ENCODE measurements around the gene PSG4.
"Not testable (repeated sequence)": the region's sequence is repeated elsewhere in the genome, so short reads cannot be mapped to it uniquely, and the experiment has no call there.

The PSG4 gene

DNA sequence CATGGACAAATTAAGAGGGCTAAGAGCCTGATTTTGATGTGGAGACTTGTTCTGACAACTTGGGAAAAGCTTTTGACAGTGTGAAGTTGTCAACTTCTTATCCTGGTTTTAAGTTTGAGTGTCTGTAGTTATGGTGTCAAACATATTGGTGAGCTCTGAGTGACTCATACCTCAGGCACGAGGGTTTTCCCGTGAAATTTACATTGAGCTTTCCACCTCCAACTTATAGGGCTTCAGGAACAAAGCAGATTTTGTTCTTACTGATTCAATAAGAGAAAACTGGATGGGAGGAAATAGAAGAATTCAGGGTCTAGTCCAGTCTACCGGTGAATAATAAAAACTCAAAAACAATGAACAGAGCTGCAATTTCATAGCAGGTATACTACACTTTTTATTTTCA, 30.2 kb upstream of the PSG4 start:
- not testable (repeated sequence) for H2AFZ ChIP-seq (ENCODE audit: insufficient read depth, low read length, poor library complexity); H2BK5ac ChIP-seq (ENCODE audit: low read depth, low read length, poor library complexity); H4K8ac ChIP-seq (ENCODE audit: low read depth, low read length); H3K4ac ChIP-seq (ENCODE audit: low read depth, low read length); H3K79me2 ChIP-seq (ENCODE audit: control insufficient read depth, insufficient read depth, low read length, poor library complexity); H4K91ac ChIP-seq (ENCODE audit: low read depth, low read length); H3K9ac ChIP-seq (ENCODE audit: low read length); H3K4me1 ChIP-seq (ENCODE audit: control insufficient read depth in 1 of 2, insufficient read depth in 2 of 2, low read length in 2 of 2); H3K4me2 ChIP-seq (ENCODE audit: low read length); H2BK120ac ChIP-seq (ENCODE audit: insufficient read depth, low read length, poor library complexity); H3K23ac ChIP-seq (ENCODE audit: low read length); H4K12ac ChIP-seq (ENCODE audit: low read depth, low read length); H3K27me3 ChIP-seq (ENCODE audit: insufficient read depth, low read length); H3K9me3 ChIP-seq (ENCODE audit: insufficient read depth, low read depth, low read length); H2AK5ac ChIP-seq (ENCODE audit: low read length); H3K4me3 ChIP-seq (ENCODE audit: low read depth, low read length); H3K14ac ChIP-seq (ENCODE audit: low read length); H3K27ac ChIP-seq (ENCODE audit: low read depth, low read length); H2BK12ac ChIP-seq (ENCODE audit: low read length); H3K18ac ChIP-seq (ENCODE audit: low read length); H3K79me1 ChIP-seq (ENCODE audit: low read length); H3K36me3 ChIP-seq (ENCODE audit: control insufficient read depth in 1 of 2, insufficient read depth in 2 of 2, low read length in 2 of 2)
- no CpG with 5 or more reads among the region's 3 CpGs for WGBS (ENCODE audit: extremely low coverage, insufficient coverage, insufficient read length)
- peak in 1 of 2 donors; percentile 51 for DNase-seq

DNA sequence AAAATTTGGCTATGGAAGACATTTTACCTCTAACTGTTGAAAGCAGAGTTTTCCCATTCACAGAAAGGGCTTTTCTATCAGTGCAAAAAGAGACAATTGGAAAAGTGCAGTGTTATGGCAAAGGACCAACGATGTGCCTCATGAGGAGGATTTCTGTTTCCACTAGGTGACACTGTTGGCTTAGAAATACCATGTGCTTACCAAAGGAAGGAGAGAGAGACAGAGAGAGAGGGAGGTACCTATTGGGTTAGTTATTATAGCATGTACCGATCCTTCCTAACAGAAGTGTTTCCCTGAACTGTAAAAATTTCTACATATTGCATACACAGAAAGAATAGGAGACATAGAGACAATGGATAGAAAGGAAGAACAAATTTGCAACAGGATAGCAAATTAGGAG, 23.9 kb upstream of the PSG4 start:
- Histone ChIP-seq H3K18ac (ENCODE audit: low read length) (no peak overlapping the region), H3K27ac (ENCODE audit: low read depth, low read length) (no peak overlapping the region), H3K79me1 (ENCODE audit: low read length) (no peaks in the 10 kb centered on the region), H3K79me2 (ENCODE audit: control insufficient read depth, insufficient read depth, low read length, poor library complexity) (no peaks in the 10 kb centered on the region), H3K36me3 (ENCODE audit: control insufficient read depth in 1 of 2, insufficient read depth in 2 of 2, low read length in 2 of 2) (no peaks in the 10 kb centered on the region), H2BK120ac (ENCODE audit: insufficient read depth, low read length, poor library complexity) (no peak overlapping the region), H3K14ac (ENCODE audit: low read length) (no peak overlapping the region), H3K4ac (ENCODE audit: low read depth, low read length) (no peak overlapping the region), H3K27me3 (ENCODE audit: insufficient read depth, low read length) (no peaks in the 10 kb centered on the region), H4K91ac (ENCODE audit: low read depth, low read length) (no peak overlapping the region), H2BK12ac (ENCODE audit: low read length) (no peak overlapping the region), H3K4me3 (ENCODE audit: low read depth, low read length) (no peak overlapping the region), H3K4me2 (ENCODE audit: low read length) (no peak overlapping the region), H4K12ac (ENCODE audit: low read depth, low read length) (no peak overlapping the region), H2AK5ac (ENCODE audit: low read length) (no peak overlapping the region), H3K9ac (ENCODE audit: low read length) (no peak overlapping the region), H3K23ac (ENCODE audit: low read length) (no peak overlapping the region), H3K9me3 (ENCODE audit: insufficient read depth, low read depth, low read length) (peaks cover 13% of the 10 kb centered on the region), H4K8ac (ENCODE audit: low read depth, low read length) (no peak overlapping the region), H2BK5ac (ENCODE audit: low read depth, low read length, poor library complexity) (no peak overlapping the region), H2AFZ (ENCODE audit: insufficient read depth, low read length, poor library complexity) (no peak overlapping the region), H3K4me1 (ENCODE audit: control insufficient read depth in 1 of 2, insufficient read depth in 2 of 2, low read length in 2 of 2) (no peaks in the 10 kb centered on the region)
- no CpG with 5 or more reads among the region's 2 CpGs for WGBS (ENCODE audit: extremely low coverage, insufficient coverage, insufficient read length)
- peak in 1 of 2 donors; percentile 81 for DNase-seq

DNA sequence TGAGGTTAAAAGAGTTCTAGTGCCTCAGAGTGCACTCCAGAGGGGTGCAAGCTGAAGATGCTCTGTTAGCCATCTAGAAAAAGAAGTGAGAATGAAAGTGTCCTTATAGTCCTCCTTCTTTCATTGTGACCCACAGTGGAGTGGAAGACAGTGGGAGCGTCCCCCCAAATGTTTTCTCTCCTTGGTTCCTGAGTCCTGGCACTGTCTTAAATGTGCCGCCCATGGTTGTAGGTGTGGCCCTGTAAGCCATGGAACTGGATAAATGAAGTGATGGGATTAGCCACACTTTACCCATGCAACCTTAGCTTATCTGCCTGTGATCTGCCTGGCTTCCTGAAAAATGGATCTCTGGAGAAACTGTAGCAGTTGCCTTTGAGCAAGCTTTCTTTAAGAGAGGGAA, 23.3 kb upstream of the PSG4 start:
- not testable (repeated sequence) for H2BK120ac ChIP-seq (ENCODE audit: insufficient read depth, low read length, poor library complexity); H4K8ac ChIP-seq (ENCODE audit: low read depth, low read length); H3K27me3 ChIP-seq (ENCODE audit: insufficient read depth, low read length); H3K23ac ChIP-seq (ENCODE audit: low read length); H4K12ac ChIP-seq (ENCODE audit: low read depth, low read length); H3K4me3 ChIP-seq (ENCODE audit: low read depth, low read length); H3K14ac ChIP-seq (ENCODE audit: low read length); H2BK5ac ChIP-seq (ENCODE audit: low read depth, low read length, poor library complexity); H3K27ac ChIP-seq (ENCODE audit: low read depth, low read length); DNase-seq; H2AK5ac ChIP-seq (ENCODE audit: low read length); H3K4ac ChIP-seq (ENCODE audit: low read depth, low read length); H3K4me1 ChIP-seq (ENCODE audit: control insufficient read depth in 1 of 2, insufficient read depth in 2 of 2, low read length in 2 of 2); H3K79me1 ChIP-seq (ENCODE audit: low read length); H3K4me2 ChIP-seq (ENCODE audit: low read length); H3K36me3 ChIP-seq (ENCODE audit: control insufficient read depth in 1 of 2, insufficient read depth in 2 of 2, low read length in 2 of 2); H2AFZ ChIP-seq (ENCODE audit: insufficient read depth, low read length, poor library complexity); H3K18ac ChIP-seq (ENCODE audit: low read length); H3K9ac ChIP-seq (ENCODE audit: low read length); H3K79me2 ChIP-seq (ENCODE audit: control insufficient read depth, insufficient read depth, low read length, poor library complexity); H4K91ac ChIP-seq (ENCODE audit: low read depth, low read length); H2BK12ac ChIP-seq (ENCODE audit: low read length)
- H3K9me3 ChIP-seq (ENCODE audit: insufficient read depth, low read depth, low read length): peaks cover 16% of the 10 kb centered on the region
- WGBS (ENCODE audit: extremely low coverage, insufficient coverage, insufficient read length): no CpG with 5 or more reads among the region's 2 CpGs

DNA sequence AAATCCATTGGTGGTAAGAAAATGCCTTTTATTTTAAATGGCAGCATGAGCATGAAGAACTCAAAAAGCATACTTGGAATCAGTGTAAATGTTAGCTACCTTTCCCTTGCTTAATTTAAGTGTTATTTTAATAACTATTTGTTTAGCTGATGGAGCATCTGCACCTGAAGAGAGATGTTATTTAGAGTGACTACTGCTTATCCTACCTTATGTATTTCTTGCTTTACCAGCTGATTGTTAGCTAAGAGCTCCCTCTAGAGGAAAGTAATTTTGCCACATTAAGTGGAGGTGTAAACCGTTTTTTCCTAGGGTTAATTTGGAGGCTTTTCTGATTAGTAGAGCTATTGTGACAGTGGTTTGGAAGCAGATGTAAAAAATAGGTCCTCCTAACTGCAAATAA, 21.5 kb upstream of the PSG4 start:
- H2BK12ac ChIP-seq (ENCODE audit: low read length); H3K23ac ChIP-seq (ENCODE audit: low read length); H3K4me2 ChIP-seq (ENCODE audit: low read length); H4K12ac ChIP-seq (ENCODE audit: low read depth, low read length); H3K27me3 ChIP-seq (ENCODE audit: insufficient read depth, low read length); H3K27ac ChIP-seq (ENCODE audit: low read depth, low read length); H2BK120ac ChIP-seq (ENCODE audit: insufficient read depth, low read length, poor library complexity); H3K4ac ChIP-seq (ENCODE audit: low read depth, low read length); H3K4me1 ChIP-seq (ENCODE audit: control insufficient read depth in 1 of 2, insufficient read depth in 2 of 2, low read length in 2 of 2); H4K8ac ChIP-seq (ENCODE audit: low read depth, low read length); H3K14ac ChIP-seq (ENCODE audit: low read length); H3K79me2 ChIP-seq (ENCODE audit: control insufficient read depth, insufficient read depth, low read length, poor library complexity); H2AK5ac ChIP-seq (ENCODE audit: low read length); H3K36me3 ChIP-seq (ENCODE audit: control insufficient read depth in 1 of 2, insufficient read depth in 2 of 2, low read length in 2 of 2); DNase-seq; H3K4me3 ChIP-seq (ENCODE audit: low read depth, low read length); H2BK5ac ChIP-seq (ENCODE audit: low read depth, low read length, poor library complexity); H3K18ac ChIP-seq (ENCODE audit: low read length); H4K91ac ChIP-seq (ENCODE audit: low read depth, low read length); H3K79me1 ChIP-seq (ENCODE audit: low read length); H3K9ac ChIP-seq (ENCODE audit: low read length); H2AFZ ChIP-seq (ENCODE audit: insufficient read depth, low read length, poor library complexity): not testable (repeated sequence)
- peaks cover 19% of the 10 kb centered on the region for H3K9me3 ChIP-seq (ENCODE audit: insufficient read depth, low read depth, low read length)
- WGBS (ENCODE audit: extremely low coverage, insufficient coverage, insufficient read length): no CpG with 5 or more reads among the region's 1 CpG

Data from trophoblast cell (in vitro differentiated cells and primary cell).